ENCODE measurements around the gene NUTF2. TPM values are rescaled to one million over a fixed set of nuclear protein-coding genes. Genes with fewer than 3 reads are reported as not detected.

The NUTF2 gene
- total RNA-seq (10 to 100 TPM; 37.4 to 55.0 (median 48.3) TPM), total RNA-seq (27.5 to 122 (median 35.2) reads per million in 29 experiments)
- total RNA-seq (2013), result 24.0 TPM

DNA sequence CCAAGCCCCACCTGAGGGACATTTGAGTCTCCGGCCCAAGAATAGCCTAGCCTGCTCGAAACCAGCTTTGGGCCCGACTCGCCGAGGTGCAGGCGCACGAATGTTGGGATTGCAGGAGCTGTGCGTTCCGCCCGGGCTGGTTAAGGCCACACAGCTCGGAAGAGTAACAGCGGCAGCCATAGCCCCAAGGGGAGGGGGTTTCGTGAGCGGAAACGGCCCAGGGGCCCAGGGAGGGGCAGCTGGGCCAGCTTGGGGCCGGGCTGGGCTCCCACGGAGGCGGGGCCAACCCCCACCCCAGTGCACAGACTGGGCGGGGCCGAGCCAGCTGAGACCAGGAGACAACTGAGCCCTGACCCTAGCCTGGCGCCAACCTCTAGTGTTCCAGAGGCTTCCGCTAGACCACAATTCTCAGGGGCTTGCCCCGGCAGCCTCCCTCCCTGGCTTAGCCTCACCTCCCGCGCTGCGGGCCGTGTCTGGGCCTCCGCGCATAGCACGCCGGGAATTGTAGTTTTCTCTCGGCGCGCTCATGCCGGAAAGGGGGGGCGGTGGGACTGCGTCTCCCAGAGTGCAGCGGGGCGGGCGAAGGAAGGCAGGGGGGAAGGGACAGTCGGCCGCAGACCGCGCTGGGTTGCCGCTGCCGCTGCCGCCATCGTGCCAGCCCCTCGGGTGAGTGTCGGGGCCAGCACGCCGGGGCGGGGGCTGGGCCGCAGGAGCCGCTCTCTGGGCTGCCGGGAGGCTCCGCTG lies at the start of gene NUTF2:
TSS of gene NUTF2 (plus strand) at position 614 of the 744 bp plus-strand sequence. CDS start 18,198 bp downstream, outside the sequence.
- DNase-seq, result peak; percentile 89 to 97 (median 94)
- no peaks in the 10 kb centered on the region for H3K9me3 Mint-ChIP-seq
- ATAC-seq (replicated peaks in 1 of 4), result peak; percentile 62 to 72 (median 67)
- peaks cover 48 to 53% (median 51%) of the 10 kb centered on the region in 3 donors for H3K4me1 Mint-ChIP-seq
- peaks cover 38 to 62% of the 10 kb centered on the region in 2 experiments for H3K4me1 ChIP-seq (ENCODE audit: control insufficient read depth in 1 of 2, extremely low read depth in 1 of 2, insufficient read depth in 2 of 2, low read length in 2 of 2)
- H3K27ac ChIP-seq (ENCODE audit: low read length), result peak within 1 kb of the TSS; percentile 67
- H3K27me3 Mint-ChIP-seq, result no peaks in the 10 kb centered on the region
- no peaks in the 10 kb centered on the region for H3K36me3 Mint-ChIP-seq
- no peaks in the 10 kb centered on the region for H3K27me3 ChIP-seq (replicated peaks in 1 of 2; ENCODE audit: control insufficient read depth in 2 of 2, extremely low read depth in 1 of 2, insufficient read depth in 2 of 2, low read length in 1 of 2)
- ChIA-PET POLR2A (no interaction called here), CTCF (interaction anchor here in 1 of 2 donors (1.4 kb wide), 2 partner anchors 30 to 40 kb away, joined by 4 to 5 read pairs; partner anchors contain the start of genes RANBP10 and TSNAXIP1)
- peaks cover 2 to 6% of the 10 kb centered on the region in 2 donors for H3K36me3 ChIP-seq (ENCODE audit: control insufficient read depth in 2 of 2, extremely low read depth in 1 of 2, insufficient read depth in 1 of 2, low read length in 1 of 2)
- peak within 1 kb of the TSS; percentile 90 to 92 for H3K27ac Mint-ChIP-seq
- no peaks in the 10 kb centered on the region for H3K9me3 ChIP-seq
- H3K4me3 ChIP-seq (ENCODE audit: control insufficient read depth in 1 of 2, extremely low read depth in 1 of 2, low read length in 1 of 2), result peak within 1 kb of the TSS; percentile 77 to 86
- WGBS (ENCODE audit: insufficient coverage), result 1% methylated on average over 12 of the region's 57 CpGs
- H3K4me3 Mint-ChIP-seq, result peak within 1 kb of the TSS; percentile 84 to 97 (median 85)

DNA sequence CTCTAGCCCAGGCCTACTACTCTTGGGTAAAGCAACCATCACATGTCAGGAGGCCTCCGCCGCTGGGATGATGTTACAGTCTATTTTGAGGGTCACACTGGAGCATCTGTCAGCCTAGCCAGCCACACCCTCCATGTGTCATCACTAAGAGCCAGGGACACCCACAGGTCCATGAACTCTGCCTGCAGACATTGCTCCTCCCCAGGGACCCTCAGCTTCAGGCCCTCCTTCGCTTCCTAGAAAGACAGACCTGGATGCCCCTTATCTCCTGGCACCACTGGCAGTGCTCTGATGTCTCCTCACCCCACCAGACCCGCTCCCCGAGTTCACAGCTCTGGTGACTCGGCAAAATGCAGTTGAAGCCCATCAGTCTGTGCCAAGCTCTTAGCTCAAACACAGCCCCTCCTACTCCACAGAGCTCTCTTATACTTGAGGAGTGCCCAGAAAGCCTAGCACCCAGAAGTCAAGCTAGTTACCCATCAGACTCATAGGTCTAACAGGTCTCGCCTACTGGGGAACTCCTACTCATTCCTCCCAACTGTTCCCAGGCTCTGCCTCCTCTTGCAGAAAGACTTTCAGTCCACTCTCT lies 46.3 kb upstream of the NUTF2 start:
- no peak overlapping the region for H3K4me3 Mint-ChIP-seq
- no peak for ATAC-seq (replicated peaks in 1 of 4)
- H3K27ac Mint-ChIP-seq, result peak overlapping the region; percentile 25 to 79

DNA sequence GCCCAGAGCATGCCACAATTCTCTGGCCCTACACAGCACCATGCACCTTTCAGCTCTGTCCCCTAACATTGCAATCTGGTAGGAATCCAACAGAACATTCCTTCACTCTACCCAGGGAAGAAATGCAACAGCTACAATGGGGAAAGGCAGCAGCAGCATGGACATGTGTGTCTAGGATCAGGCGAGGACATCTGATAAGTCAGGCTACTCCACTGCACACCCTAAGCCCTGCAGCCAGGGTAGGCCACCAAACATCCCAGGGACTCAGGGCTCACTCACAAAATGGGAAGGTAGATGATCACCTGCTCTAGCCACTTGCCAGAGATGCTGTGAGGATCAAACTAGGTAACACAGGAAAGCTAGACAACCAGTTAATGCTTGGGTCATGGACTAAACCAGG lies 45.5 kb upstream of the NUTF2 start:
- H3K4me1 ChIP-seq (ENCODE audit: control insufficient read depth in 1 of 2, extremely low read depth in 1 of 2, insufficient read depth in 2 of 2, low read length in 2 of 2), result peaks cover 41 to 52% of the 10 kb centered on the region in 2 experiments
- Mint-ChIP-seq H3K4me1 (peaks cover 74 to 79% (median 77%) of the 10 kb centered on the region in 3 donors), H3K27me3 (no peaks in the 10 kb centered on the region), H3K4me3 (peak overlapping the region in 1 of 3 donors; percentile 65), H3K9me3 (no peaks in the 10 kb centered on the region), H3K27ac (peak overlapping the region; percentile 79 to 82), H3K36me3 (peaks cover 43% of the 10 kb centered on the region)
- CTCF ChIA-PET, result interaction anchor here in 1 of 2 donors (0.6 to 0.7 kb wide), 3 partner anchors 33 to 283 kb away, joined by 3 to 4 read pairs (median 3); no protein-coding TSS in a partner anchor
- no CpG with 5 or more reads among the region's 1 CpG for WGBS (ENCODE audit: insufficient coverage)
- POLR2A ChIA-PET, result no interaction called here
- H3K4me3 ChIP-seq (ENCODE audit: control insufficient read depth in 1 of 2, extremely low read depth in 1 of 2, low read length in 1 of 2), result no peak overlapping the region
- no peaks in the 10 kb centered on the region for H3K27me3 ChIP-seq (replicated peaks in 1 of 2; ENCODE audit: control insufficient read depth in 2 of 2, extremely low read depth in 1 of 2, insufficient read depth in 2 of 2, low read length in 1 of 2)
- H3K36me3 ChIP-seq (ENCODE audit: control insufficient read depth in 2 of 2, extremely low read depth in 1 of 2, insufficient read depth in 1 of 2, low read length in 1 of 2), result peaks cover 2 to 24% of the 10 kb centered on the region in 2 donors
- no peaks in the 10 kb centered on the region for H3K9me3 ChIP-seq
- no peak for DNase-seq
- no peak for ATAC-seq (replicated peaks in 1 of 4)
- H3K27ac ChIP-seq (ENCODE audit: low read length), result no peak overlapping the region

More for the DNA sequence above, 46.3 kb upstream of the NUTF2 start:
- ChIA-PET POLR2A (no interaction called here), CTCF (interaction anchor here in 1 of 2 donors (0.5 to 0.7 kb wide), 2 partner anchors 16 to 33 kb away, joined by 3 read pairs; no protein-coding TSS in a partner anchor)
- H3K27me3 Mint-ChIP-seq, result no peaks in the 10 kb centered on the region
- H3K4me1 Mint-ChIP-seq, result peaks cover 72 to 79% (median 74%) of the 10 kb centered on the region in 3 donors
- H3K36me3 Mint-ChIP-seq, result peaks cover 43% of the 10 kb centered on the region
- Histone ChIP-seq H3K36me3 (ENCODE audit: control insufficient read depth in 2 of 2, extremely low read depth in 1 of 2, insufficient read depth in 1 of 2, low read length in 1 of 2) (peaks cover 2 to 25% of the 10 kb centered on the region in 2 donors), H3K27me3 (replicated peaks in 1 of 2; ENCODE audit: control insufficient read depth in 2 of 2, extremely low read depth in 1 of 2, insufficient read depth in 2 of 2, low read length in 1 of 2) (no peaks in the 10 kb centered on the region), H3K4me3 (ENCODE audit: control insufficient read depth in 1 of 2, extremely low read depth in 1 of 2, low read length in 1 of 2) (no peak overlapping the region), H3K4me1 (ENCODE audit: control insufficient read depth in 1 of 2, extremely low read depth in 1 of 2, insufficient read depth in 2 of 2, low read length in 2 of 2) (peaks cover 35 to 44% of the 10 kb centered on the region in 2 experiments), H3K27ac (ENCODE audit: low read length) (no peak overlapping the region), H3K9me3 (no peaks in the 10 kb centered on the region)
- H3K9me3 Mint-ChIP-seq, result no peaks in the 10 kb centered on the region
- no peak for DNase-seq
- whole genome bisulfite sequencing (ENCODE audit: insufficient coverage), result 83% methylated on average over 5 of the region's 7 CpGs

DNA sequence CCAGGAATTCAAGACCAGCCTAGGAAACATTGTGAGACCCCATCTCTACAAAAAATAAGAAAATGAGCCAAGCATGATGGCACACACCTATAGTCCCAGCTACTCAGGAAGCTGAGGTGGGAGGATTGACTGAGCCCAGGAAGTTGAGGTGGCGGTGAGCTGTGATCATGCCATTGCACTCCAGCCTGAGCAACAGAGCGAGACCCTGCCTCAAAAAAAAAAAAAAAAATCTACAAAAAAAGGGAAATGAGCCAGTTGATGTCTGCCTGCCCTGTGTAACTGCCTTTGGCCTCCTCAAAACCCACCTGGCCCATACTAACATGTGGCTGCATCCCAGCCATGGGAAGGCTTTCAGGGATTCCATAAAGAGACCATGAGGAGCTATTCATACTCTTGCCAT lies 44.9 kb upstream of the NUTF2 start:
- Mint-ChIP-seq H3K4me1 (peaks cover 68 to 74% (median 73%) of the 10 kb centered on the region in 3 donors), H3K4me3 (peak overlapping the region; percentile 24 to 65 (median 28)), H3K27me3 (no peaks in the 10 kb centered on the region), H3K9me3 (no peaks in the 10 kb centered on the region), H3K27ac (peak overlapping the region; percentile 79 to 82), H3K36me3 (peaks cover 36% of the 10 kb centered on the region)
- Histone ChIP-seq H3K9me3 (no peaks in the 10 kb centered on the region), H3K36me3 (ENCODE audit: control insufficient read depth in 2 of 2, extremely low read depth in 1 of 2, insufficient read depth in 1 of 2, low read length in 1 of 2) (peaks cover 2 to 20% of the 10 kb centered on the region in 2 donors), H3K27ac (ENCODE audit: low read length) (peak overlapping the region; percentile 17), H3K27me3 (replicated peaks in 1 of 2; ENCODE audit: control insufficient read depth in 2 of 2, extremely low read depth in 1 of 2, insufficient read depth in 2 of 2, low read length in 1 of 2) (no peaks in the 10 kb centered on the region), H3K4me1 (ENCODE audit: control insufficient read depth in 1 of 2, extremely low read depth in 1 of 2, insufficient read depth in 2 of 2, low read length in 2 of 2) (peaks cover 41 to 53% of the 10 kb centered on the region in 2 experiments), H3K4me3 (ENCODE audit: control insufficient read depth in 1 of 2, extremely low read depth in 1 of 2, low read length in 1 of 2) (peak overlapping the region; percentile 12 to 39)
- ChIA-PET POLR2A (interaction anchor here in 1 of 2 donors (0.7 kb wide), 1 partner anchor 495 kb away, joined by 3 read pairs; no protein-coding TSS in a partner anchor), CTCF (interaction anchor here in 1 of 2 donors (0.6 to 0.8 kb wide), 5 partner anchors 9 to 283 kb away, joined by 3 to 7 read pairs (median 4); no protein-coding TSS in a partner anchor)
- ATAC-seq (replicated peaks in 1 of 4) (no peak), DNase-seq (peak in 25 of 35 experiments; percentile 7 to 49 (median 24))
- WGBS (ENCODE audit: insufficient coverage), result no CpG with 5 or more reads among the region's 2 CpGs

DNA sequence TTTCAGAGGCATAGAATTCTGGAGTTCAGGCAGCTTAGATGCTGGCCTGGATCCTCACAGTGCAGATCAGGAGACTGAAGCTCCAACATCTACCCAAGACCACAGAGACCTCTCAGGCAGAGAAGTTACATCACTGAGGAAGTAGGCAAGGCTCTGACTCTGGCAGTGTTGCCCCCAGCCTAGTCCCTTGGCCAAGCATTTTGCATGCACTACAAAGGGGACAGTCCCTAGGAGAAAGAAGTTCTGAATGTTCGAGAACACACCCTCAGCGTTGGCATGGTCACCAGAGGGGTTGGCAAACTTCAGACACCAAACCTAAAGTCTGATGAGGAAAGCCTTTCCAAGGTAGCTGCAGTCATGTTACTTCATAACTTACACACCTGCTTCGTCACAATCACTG lies 42.8 kb upstream of the NUTF2 start:
- peaks cover 43 to 61% of the 10 kb centered on the region in 2 experiments for H3K4me1 ChIP-seq (ENCODE audit: control insufficient read depth in 1 of 2, extremely low read depth in 1 of 2, insufficient read depth in 2 of 2, low read length in 2 of 2)
- no peaks in the 10 kb centered on the region for H3K27me3 Mint-ChIP-seq
- CTCF ChIA-PET, result no interaction called here
- peaks cover 1 to 16% of the 10 kb centered on the region in 2 donors for H3K36me3 ChIP-seq (ENCODE audit: control insufficient read depth in 2 of 2, extremely low read depth in 1 of 2, insufficient read depth in 1 of 2, low read length in 1 of 2)
- H3K4me1 Mint-ChIP-seq, result peaks cover 59 to 68% (median 66%) of the 10 kb centered on the region in 3 donors
- H3K27me3 ChIP-seq (replicated peaks in 1 of 2; ENCODE audit: control insufficient read depth in 2 of 2, extremely low read depth in 1 of 2, insufficient read depth in 2 of 2, low read length in 1 of 2), result no peaks in the 10 kb centered on the region
- H3K9me3 Mint-ChIP-seq, result no peaks in the 10 kb centered on the region
- ATAC-seq (replicated peaks in 1 of 4) (no peak), DNase-seq (peak in 1 of 35 experiments; percentile 6)
- H3K4me3 Mint-ChIP-seq, result peak overlapping the region in 2 of 3 donors; percentile 13 to 76
- H3K27ac ChIP-seq (ENCODE audit: low read length), result no peak overlapping the region
- no peak overlapping the region for H3K4me3 ChIP-seq (ENCODE audit: control insufficient read depth in 1 of 2, extremely low read depth in 1 of 2, low read length in 1 of 2)
- peak overlapping the region; percentile 44 to 55 for H3K27ac Mint-ChIP-seq
- POLR2A ChIA-PET, result interaction anchor here in 1 of 2 donors (0.6 kb wide), 1 partner anchor 701 kb away, joined by 3 read pairs; no protein-coding TSS in a partner anchor
- H3K9me3 ChIP-seq, result no peaks in the 10 kb centered on the region
- 38% methylated on average over 2 of the region's 3 CpGs for WGBS (ENCODE audit: insufficient coverage)
- peaks cover 24% of the 10 kb centered on the region for H3K36me3 Mint-ChIP-seq
